GM19438 (cell line): ENCODE data around the gene FAXDC2.
A peak's percentile ranks its signal among the peaks of the same experiment; 100 is the strongest.
"Not testable (repeated sequence)": the region's sequence is repeated elsewhere in the genome, so short reads cannot be mapped to it uniquely, and the experiment has no call there.

Experiments used
- ATAC-seq: cut with Tn5 transposase; IDR thresholded peaks from one replicate; pipeline ENCODE4 v1.9.1; 2021; ENCODE audit warnings: low read depth; ENCODE audit not compliant: unreplicated experiment

FAXDC2 gene

DNA sequence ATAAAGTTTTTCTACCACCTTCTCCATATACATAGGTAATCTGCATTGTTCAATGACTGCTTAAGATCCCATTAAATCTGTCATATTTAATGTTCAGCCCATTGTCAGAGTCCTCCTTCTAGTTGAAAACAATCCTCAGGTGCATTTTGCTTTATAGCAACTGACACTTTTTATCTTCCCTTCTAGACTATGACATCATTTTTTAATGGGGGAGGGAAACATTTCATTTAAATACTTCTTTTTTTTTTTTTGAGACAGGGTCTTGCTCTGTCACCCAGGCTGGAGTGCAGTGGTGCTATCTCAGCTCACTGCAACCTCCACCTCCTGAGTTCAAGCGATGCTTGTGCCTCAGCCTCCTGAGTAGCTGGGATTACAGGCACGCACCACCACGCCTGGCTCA is 17.6 kb downstream of the FAXDC2 start:
- not testable (repeated sequence) for ATAC-seq

DNA sequence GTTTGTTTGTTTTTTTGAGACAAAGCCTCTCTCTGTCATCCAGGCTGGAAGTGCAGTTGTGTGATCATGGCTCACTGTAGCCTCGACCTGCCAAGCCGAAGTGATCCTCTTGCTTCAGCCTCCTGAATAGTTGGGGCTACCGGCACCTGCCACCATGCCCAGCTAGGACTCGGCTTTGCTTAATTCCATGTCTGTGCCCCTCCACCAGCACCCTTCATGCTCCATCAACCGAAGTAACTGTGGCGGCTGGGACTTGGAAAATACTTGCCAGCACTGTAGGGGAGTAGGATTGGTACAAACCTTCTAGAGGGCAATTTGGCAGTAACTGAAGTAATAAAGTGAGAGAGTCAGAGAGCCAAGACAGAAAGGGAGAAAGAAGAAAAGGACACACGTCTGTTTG is 19.0 kb downstream of the FAXDC2 start:
- no peak for ATAC-seq

DNA sequence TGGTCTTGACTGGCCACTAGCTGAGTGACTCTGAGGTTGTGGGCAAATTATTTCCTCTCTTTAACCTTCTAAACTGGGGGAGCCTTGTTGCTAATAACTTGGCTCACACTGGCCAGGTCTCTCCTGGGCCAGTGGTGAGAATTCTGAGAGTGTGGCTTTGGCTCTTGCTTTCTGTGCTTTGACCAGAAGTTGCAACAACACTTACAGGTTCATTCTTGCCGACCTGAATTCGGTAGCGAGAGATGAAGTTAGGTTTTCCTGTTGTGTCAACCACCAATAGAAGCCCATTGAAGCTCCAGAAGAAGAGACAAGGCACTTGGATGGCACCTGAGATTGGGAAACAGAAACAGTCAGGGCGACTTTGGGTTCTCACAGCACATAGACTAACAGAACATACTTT is 19.8 kb downstream of the FAXDC2 start:
- ATAC-seq: no peak

GRCh38 chr5:154830219-154830595 is 20.2 kb downstream of the FAXDC2 start:
- no peak for ATAC-seq

DNA sequence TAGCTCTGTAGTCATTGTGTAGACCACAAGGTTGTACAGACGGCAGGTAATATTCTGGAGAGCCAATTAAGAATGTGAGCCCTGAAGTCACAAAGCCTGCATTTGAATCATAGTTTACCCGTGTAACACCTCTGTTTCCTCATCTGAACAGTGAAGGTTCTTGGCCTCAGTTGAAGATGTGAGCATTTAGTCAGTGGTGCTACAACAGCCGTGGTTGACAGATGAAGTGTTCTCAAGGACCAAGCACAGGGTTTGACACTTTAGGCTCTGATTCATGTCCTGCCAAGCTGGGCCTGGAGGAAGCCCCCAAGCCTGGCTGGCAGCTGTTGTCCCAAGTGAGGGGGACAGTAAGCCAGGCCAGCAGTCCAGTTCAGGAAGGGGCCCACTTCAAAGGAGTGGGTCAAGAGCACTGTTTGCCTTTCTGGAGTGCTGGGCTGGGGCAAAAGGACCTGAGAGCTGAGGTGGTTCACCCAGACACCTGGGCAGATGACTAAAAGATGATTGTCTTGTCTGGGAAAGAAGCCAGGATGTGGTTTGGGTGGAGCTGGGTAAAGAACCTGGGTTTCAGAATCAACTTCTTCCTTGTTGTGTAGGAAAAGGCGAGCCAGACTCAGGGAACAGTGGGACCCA is 20.7 kb downstream of the FAXDC2 start:
- no peak for ATAC-seq

DNA sequence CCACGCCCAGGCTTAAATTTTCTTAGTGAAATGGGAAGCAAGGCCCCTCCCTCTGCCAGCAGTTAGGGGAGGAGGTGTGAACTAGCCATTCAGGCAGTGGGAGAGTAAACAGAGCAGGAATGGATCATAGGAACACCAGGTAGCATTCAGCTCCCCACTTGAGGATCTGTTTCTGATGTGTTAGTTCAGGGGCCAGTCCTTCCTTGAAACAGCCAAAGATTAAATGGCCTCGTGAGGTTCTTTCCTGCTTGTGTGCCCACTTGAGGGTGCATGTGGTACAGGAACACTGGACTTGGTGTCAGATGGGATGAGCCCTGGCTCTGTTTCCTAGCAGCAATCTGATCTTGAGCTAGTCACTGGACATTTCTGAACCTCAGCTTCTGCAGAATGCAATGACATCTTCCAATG is 21.2 kb downstream of the FAXDC2 start:
- no peak for ATAC-seq

GRCh38 chr5:154824070-154824469 is 26.3 kb downstream of the FAXDC2 start:
- ATAC-seq: no peak

DNA sequence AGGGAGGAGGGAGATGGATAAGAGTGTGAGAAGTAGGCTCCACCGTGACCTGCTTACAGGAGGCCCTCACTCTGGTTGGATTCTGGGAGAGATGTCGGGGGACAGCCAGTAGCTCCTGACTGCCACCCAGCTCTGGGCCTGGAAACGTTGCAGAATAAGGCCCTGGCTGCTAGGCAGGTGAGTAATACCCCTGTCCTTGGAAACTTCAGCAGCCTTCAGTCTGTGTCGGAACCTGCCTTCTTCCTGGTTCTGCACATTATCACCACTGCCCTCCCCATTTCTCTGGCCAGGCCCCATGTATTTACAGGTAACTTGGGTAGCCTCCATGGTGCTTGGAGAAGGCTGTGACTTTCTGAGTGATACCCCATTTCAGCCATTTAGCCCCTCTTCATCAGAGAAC is 26.8 kb downstream of the FAXDC2 start:
- ATAC-seq: no peak

DNA sequence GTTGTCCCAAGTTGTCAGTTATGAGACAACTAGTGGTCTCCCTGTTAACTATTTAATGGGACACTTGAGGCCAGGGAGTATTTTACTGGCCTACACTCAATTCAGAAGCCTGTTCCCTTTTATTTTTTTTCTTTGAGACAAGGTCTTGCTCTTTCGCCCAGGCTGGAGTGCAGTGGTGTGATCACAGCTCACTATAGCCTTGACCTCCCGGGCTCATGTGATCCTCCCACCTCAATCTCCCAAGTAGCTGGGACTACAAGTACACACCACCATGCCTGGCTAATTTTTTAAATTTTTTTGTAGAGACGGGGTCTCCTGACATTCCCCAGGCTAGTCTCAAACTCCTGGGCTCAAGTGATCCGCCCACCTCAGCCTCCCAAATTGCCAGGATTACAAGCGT is 27.5 kb downstream of the FAXDC2 start:
- ATAC-seq: not testable (repeated sequence)

GRCh38 chr5:154820383-154820782 is 30.0 kb downstream of the FAXDC2 start:
- no peak for ATAC-seq

GRCh38 chr5:154819546-154819945 is 30.9 kb downstream of the FAXDC2 start:
- ATAC-seq: no peak

GRCh38 chr5:154818471-154819116 is 31.8 kb downstream of the FAXDC2 start:
- no peak for ATAC-seq

GRCh38 chr5:154817815-154818214 is 32.6 kb downstream of the FAXDC2 start:
- ATAC-seq: no peak

GRCh38 chr5:154816891-154817492 is 33.4 kb downstream of the FAXDC2 start:
- ATAC-seq: no peak

- ATAC-seq: no peak
Measured at GRCh38 chr5:154815684-154816247, 34.6 kb downstream of the FAXDC2 start.

DNA sequence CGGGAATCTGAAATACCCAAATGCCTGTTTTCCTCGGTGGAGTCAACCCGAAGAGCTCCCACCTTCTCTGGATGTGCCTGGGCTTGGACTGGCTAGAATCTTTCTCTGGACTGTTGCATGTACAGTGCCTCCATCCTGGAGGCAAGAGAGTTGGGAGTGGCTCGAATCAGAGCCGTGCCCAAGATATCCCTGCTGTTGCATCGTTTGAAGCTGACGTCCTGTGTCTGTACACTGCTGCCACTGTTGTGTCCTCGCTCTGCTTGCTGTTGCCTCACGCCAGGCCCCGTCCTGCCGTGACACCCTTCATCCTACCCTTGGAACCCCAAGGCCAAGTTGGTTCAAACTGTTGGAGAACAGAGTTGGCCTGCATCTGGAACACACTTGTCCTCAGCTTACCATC is 35.4 kb downstream of the FAXDC2 start:
- ATAC-seq: no peak

GRCh38 chr5:154813736-154814135 is 36.7 kb downstream of the FAXDC2 start:
- ATAC-seq: no peak

DNA sequence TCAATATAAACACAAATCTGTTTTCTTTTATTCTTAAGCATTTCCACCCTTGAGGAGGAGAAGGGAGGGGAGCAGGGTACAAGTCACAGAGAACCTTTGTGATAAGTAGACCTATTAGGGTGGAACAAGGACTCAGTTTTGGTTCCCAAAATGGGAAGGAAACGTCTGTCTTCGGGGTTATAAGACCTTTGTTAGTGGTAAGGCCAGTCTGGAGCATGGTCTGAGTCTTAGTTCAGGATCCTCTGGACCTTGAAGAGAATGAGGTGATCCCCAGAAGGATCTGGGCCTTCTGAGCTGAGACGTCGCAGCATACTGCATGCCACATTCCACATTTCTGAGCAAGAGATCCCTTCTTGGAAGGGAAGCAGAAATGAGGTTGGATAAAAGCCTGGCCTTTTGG is 37.2 kb downstream of the FAXDC2 start:
- ATAC-seq: no peak

GRCh38 chr5:154811653-154812465 is 38.5 kb downstream of the FAXDC2 start:
- peak; percentile 61 for ATAC-seq

DNA sequence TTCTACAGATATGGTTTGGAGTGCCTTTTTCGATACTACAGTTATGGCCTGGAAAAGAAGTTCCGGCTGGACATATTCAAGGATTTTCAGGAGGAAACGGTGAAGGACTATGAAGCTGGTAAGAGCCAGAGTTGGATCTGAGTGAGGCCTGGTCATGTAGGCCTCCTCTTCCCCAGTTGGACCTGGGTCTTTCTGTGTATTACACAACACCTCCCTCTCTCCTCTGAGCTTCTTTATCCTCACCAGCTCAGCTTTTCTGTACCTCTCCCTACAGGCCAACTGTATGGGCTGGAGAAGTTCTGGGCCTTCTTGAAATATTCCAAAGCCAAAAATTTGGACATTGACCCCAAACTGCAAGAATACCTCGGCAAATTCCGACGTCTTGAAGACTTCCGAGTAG is 39.2 kb downstream of the FAXDC2 start:
- no peak for ATAC-seq

GRCh38 chr5:154806176-154806575 is 44.2 kb downstream of the FAXDC2 start:
- no peak for ATAC-seq
